GM23338 (cell line): ENCODE data around the gene PIR. TPM values are rescaled to one million over a fixed set of nuclear protein-coding genes. Genes with fewer than 3 reads are reported as not detected.

Experiments
- ATAC-seq: fragments of 200-7000 bp; cut with Tn5 transposase; 3 replicates; pipeline ENCODE4 v1.9.1; 2020
- DNase-seq: peaks from one replicate; pipeline ENCODE4 v3.0.0-alpha.2; 2015; ENCODE audit warnings: low spot score
- H2AFZ ChIP-seq: fragments of 200-600 bp; sonication (generic); 2 replicates; pipeline ENCODE4 v1.8.0; 2016; ENCODE audit warnings: antibody characterized with exemption, mild to moderate bottlenecking, moderate library complexity
- H3F3A ChIP-seq: fragments of 200-600 bp; sonication (generic); replicated peaks from 2 replicates; pipeline ENCODE4 v1.8.0; 2017; ENCODE audit warnings: antibody characterized with exemption, mixed run types, low read depth
- H3K27ac ChIP-seq: fragments of 200-600 bp; sonication (generic); 2 replicates; pipeline ENCODE4 v1.6.1; 2016; ENCODE audit warnings: low read depth
- H3K27me3 ChIP-seq: fragments of 200-600 bp; sonication (generic); 2 replicates; pipeline ENCODE4 v1.8.0; 2016; ENCODE audit warnings: mild to moderate bottlenecking, mixed run types, moderate library complexity; ENCODE audit not compliant: insufficient read depth
- H3K36me3 ChIP-seq: fragments of 200-600 bp; sonication (generic); 2 replicates; pipeline ENCODE4 v1.8.0; 2016; ENCODE audit warnings: mild to moderate bottlenecking; ENCODE audit not compliant: insufficient read depth
- H3K4me1 ChIP-seq: fragments of 200-600 bp; sonication (generic); 2 replicates; pipeline ENCODE4 v1.8.0; 2016; ENCODE audit warnings: mild to moderate bottlenecking, moderate library complexity; ENCODE audit not compliant: insufficient read depth
- H3K4me2 ChIP-seq: fragments of 200-600 bp; sonication (generic); 2 replicates; pipeline ENCODE4 v1.7.1; 2017; ENCODE audit warnings: mixed run types
- H3K4me3 ChIP-seq: fragments of 200-600 bp; sonication (generic); 2 replicates; pipeline ENCODE4 v1.6.1; 2016; ENCODE audit warnings: mixed run types
- H3K79me2 ChIP-seq: fragments of 200-600 bp; sonication (generic); replicated peaks from 2 replicates; pipeline ENCODE4 v1.8.0; 2017; ENCODE audit warnings: mild to moderate bottlenecking; ENCODE audit not compliant: insufficient read depth
- H3K9me2 ChIP-seq: fragments of 200-600 bp; sonication (generic); 2 replicates; pipeline ENCODE4 v1.8.0; 2017; ENCODE audit not compliant: insufficient read depth
- H4K20me1 ChIP-seq: fragments of 200-600 bp; sonication (generic); replicated peaks from 2 replicates; pipeline ENCODE4 v1.8.0; 2017; ENCODE audit warnings: mild to moderate bottlenecking; ENCODE audit not compliant: insufficient read depth
- H3K27ac Mint-ChIP-seq: 2 replicates; pipeline ENCODE4 v1.8.0; 2020; ENCODE audit warnings: inconsistent platforms, mild to moderate bottlenecking, moderate library complexity, mixed read lengths
- H3K27me3 Mint-ChIP-seq: 3 replicates; pipeline ENCODE4 v1.8.0; 2022; ENCODE audit warnings: low read depth, mild to moderate bottlenecking, moderate library complexity, mixed read lengths, inconsistent platforms; ENCODE audit not compliant: insufficient read depth, poor library complexity
- H3K36me3 Mint-ChIP-seq: 3 replicates; pipeline ENCODE4 v1.8.0; 2021; ENCODE audit warnings: low read depth, mild to moderate bottlenecking, inconsistent platforms, moderate library complexity, mixed read lengths
- H3K4me1 Mint-ChIP-seq: 3 replicates; pipeline ENCODE4 v1.8.0; 2020; ENCODE audit warnings: mild to moderate bottlenecking, inconsistent platforms, mixed read lengths
- H3K4me3 Mint-ChIP-seq: 3 replicates; pipeline ENCODE4 v1.8.0; 2021; ENCODE audit warnings: moderate library complexity, mild to moderate bottlenecking, inconsistent platforms, mixed read lengths
- H3K9me3 Mint-ChIP-seq: 3 replicates; pipeline ENCODE4 v1.8.0; 2020; ENCODE audit warnings: moderate library complexity, mild to moderate bottlenecking, inconsistent platforms, mixed read lengths
- ETS1 ChIP-seq: IDR thresholded peaks from 2 replicates; pipeline ENCODE4 v1.6.1; 2016; ENCODE audit warnings: antibody characterized with exemption
- EZH2phosphoT487 ChIP-seq: fragments of 200-600 bp; sonication (generic); IDR thresholded peaks from one replicate; pipeline ENCODE4 v1.8.1; 2018; ENCODE audit warnings: antibody characterized with exemption; ENCODE audit not compliant: unreplicated experiment
- JUNB ChIP-seq: IDR thresholded peaks from one replicate; pipeline ENCODE4 v1.6.1; 2016; ENCODE audit warnings: antibody characterized with exemption; ENCODE audit not compliant: unreplicated experiment
- NANOG ChIP-seq: IDR thresholded peaks from 2 replicates; pipeline ENCODE4 v1.6.1; 2016; ENCODE audit warnings: antibody characterized with exemption, borderline replicate concordance
- POLR2AphosphoS5 ChIP-seq: IDR thresholded peaks from 2 replicates; pipeline ENCODE4 v1.6.1; 2016; ENCODE audit warnings: antibody characterized with exemption, low read depth
- REST ChIP-seq: IDR thresholded peaks from one replicate; pipeline ENCODE4 v1.6.1; 2018; ENCODE audit warnings: antibody characterized with exemption; ENCODE audit not compliant: unreplicated experiment
- STAT1 ChIP-seq: IDR thresholded peaks from one replicate; pipeline ENCODE4 v1.6.1; 2016; ENCODE audit warnings: antibody characterized with exemption; ENCODE audit not compliant: unreplicated experiment
- ZNF114 ChIP-seq: fragments of 250-450 bp; sonication (Bioruptor Pico); IDR thresholded peaks from 2 replicates; pipeline ENCODE4 v1.5.0; 2020; ENCODE audit warnings: mild to moderate bottlenecking, moderate library complexity
- ZNF331 ChIP-seq: fragments of 250-450 bp; sonication (Bioruptor Pico); IDR thresholded peaks from 2 replicates; pipeline ENCODE4 v1.5.0; 2020; ENCODE audit warnings: low read depth, mild to moderate bottlenecking, moderate library complexity
- ZNF462 ChIP-seq: fragments of 250-450 bp; sonication (Bioruptor Pico); IDR thresholded peaks from 2 replicates; pipeline ENCODE4 v1.5.0; 2020; ENCODE audit warnings: mild to moderate bottlenecking, moderate library complexity
- polyA plus RNA-seq: library from polyadenylated mRNA; unstranded; fragments of >200 nt; fragmentation: Nextera tagmentation; extraction: Ambion mirVana; gene quantifications from 2 replicates; pipeline ENCODE4 v1.2.1, GENCODE V29; 2016
- total RNA-seq: library from RNA; depleted of rRNA; stranded (reverse); fragments of >200 nt; shearing (Covaris generic); gene quantifications from 2 replicates; pipeline ENCODE4 v1.2.3, GENCODE V29; 2014

Gene PIR
- total and polyA plus RNA-seq, 2 experiments from 2014 or later = 13.1 to 25.2 TPM

GRCh38 chrX:15349046-15349445, 144.1 kb downstream of the PIR start (continued):
- no peak for TF ChIP-seq POLR2AphosphoS5
- no peak for TF ChIP-seq ZNF331

- Mint-ChIP-seq H3K36me3 (no peaks in the 10 kb centered on the region), H3K4me1 (peaks cover 10% of the 10 kb centered on the region; the same call in 2 of the 3 replicates), H3K4me3 (no peak overlapping the region), H3K27ac (no peak overlapping the region), H3K9me3 (no peaks in the 10 kb centered on the region), H3K27me3 (no peaks in the 10 kb centered on the region)
- H3K9me2 ChIP-seq = no peaks in the 10 kb centered on the region
- ATAC-seq (no peak), DNase-seq (no peak)
- TF ChIP-seq ZNF114 (no peak), STAT1 (no peak), JUNB (no peak), ETS1 (no peak), REST (no peak), NANOG (no peak), EZH2phosphoT487 (no peak), ZNF462 (no peak)
- H3K36me3 ChIP-seq = no peaks in the 10 kb centered on the region
- no peaks in the 10 kb centered on the region for H4K20me1 ChIP-seq
- no peaks in the 10 kb centered on the region for H3K79me2 ChIP-seq
- H3K27ac ChIP-seq = no peak overlapping the region
- H3K4me3 ChIP-seq = no peak overlapping the region
- H3K4me2 ChIP-seq = no peak overlapping the region
- H3K27me3 ChIP-seq = no peaks in the 10 kb centered on the region
- H3F3A ChIP-seq = no peaks in the 10 kb centered on the region
- H3K4me1 ChIP-seq = no peaks in the 10 kb centered on the region
- no peak overlapping the region for H2AFZ ChIP-seq
Measured at GRCh38 chrX:15345976-15346375, 147.2 kb downstream of the PIR start.
